Measurements from ENCODE around the gene MPV17L2. TPM values are rescaled to one million over a fixed set of nuclear protein-coding genes. Genes with fewer than 3 reads are reported as not detected.

MPV17L2 gene
- total RNA-seq, 4 donors from 2014 or later = 4.7 to 57.7 (median 29.3) TPM

- no peak overlapping the region for H3K27ac ChIP-seq
- H3K4me3 ChIP-seq (replicated peaks in 1 of 3) = no peak overlapping the region
- DNase-seq = no peak
- intact Hi-C loops (cut with DNase I) = loop anchor here (5.0 kb wide), 1 partner anchor 41 kb away; no protein-coding TSS in a partner anchor
- H3K9me3 ChIP-seq = no peaks in the 10 kb centered on the region
- H3K27me3 ChIP-seq = no peaks in the 10 kb centered on the region
- no peaks in the 10 kb centered on the region for H3K4me1 ChIP-seq
- TF ChIP-seq POLR2A (IDR thresholded peaks at IDR 0.05) (no peak), CTCF (IDR thresholded peaks at IDR 0.05) (no peak)
- no peaks in the 10 kb centered on the region for H3K36me3 ChIP-seq
- 83 to 89% methylated on average over 14 of the region's 14 CpGs for WGBS, 2 donors
These were observed 18.7 kb downstream of the MPV17L2 start for GRCh38 chr19:18211683-18212082.

GRCh38 chr19:18214779-18215433, 21.9 kb downstream of the MPV17L2 start:
- no peak for TF ChIP-seq CTCF (IDR thresholded peaks at IDR 0.05)
- TF ChIP-seq POLR2A (IDR thresholded peaks at IDR 0.05) = no peak
- 65 to 68% methylated on average over 7 of the region's 7 CpGs for WGBS, 2 donors

GRCh38 chr19:18216789-18217188, 23.8 kb downstream of the MPV17L2 start:
- DNase-seq = no peak
- TF ChIP-seq CTCF (IDR thresholded peaks at IDR 0.05) (no peak), POLR2A (IDR thresholded peaks at IDR 0.05) (no peak)
- Histone ChIP-seq H3K27ac (no peak overlapping the region), H3K4me1 (peaks cover 0 to 9% of the 10 kb centered on the region in 2 donors), H3K9me3 (no peaks in the 10 kb centered on the region), H3K27me3 (no peaks in the 10 kb centered on the region), H3K4me3 (replicated peaks in 1 of 3) (no peak overlapping the region), H3K36me3 (no peaks in the 10 kb centered on the region)
- intact Hi-C loops (cut with DNase I) = no loop called here
- WGBS, 2 donors = 91 to 93% methylated on average over 8 of the region's 8 CpGs

More at GRCh38 chr19:18214779-18215433, 21.9 kb downstream of the MPV17L2 start:
- H3K27ac ChIP-seq = no peak overlapping the region
- intact Hi-C loops (cut with DNase I) = loop anchor here (5.0 kb wide), 1 partner anchor 37 kb away; no protein-coding TSS in a partner anchor
- no peaks in the 10 kb centered on the region for H3K9me3 ChIP-seq
- H3K36me3 ChIP-seq = no peaks in the 10 kb centered on the region
- H3K4me1 ChIP-seq = no peaks in the 10 kb centered on the region
- no peaks in the 10 kb centered on the region for H3K27me3 ChIP-seq
- DNase-seq = no peak
- no peak overlapping the region for H3K4me3 ChIP-seq (replicated peaks in 1 of 3)

- no peak for TF ChIP-seq POLR2A (IDR thresholded peaks at IDR 0.05)
- no peak for TF ChIP-seq CTCF (IDR thresholded peaks at IDR 0.05)
- WGBS, 2 donors = 88 to 89% methylated on average over 6 to 10 of the region's 17 CpGs
- Histone ChIP-seq H3K4me1 (peaks cover 0 to 9% of the 10 kb centered on the region in 2 donors), H3K27me3 (no peaks in the 10 kb centered on the region), H3K9me3 (no peaks in the 10 kb centered on the region), H3K27ac (no peak overlapping the region), H3K4me3 (replicated peaks in 1 of 3) (no peak overlapping the region), H3K36me3 (no peaks in the 10 kb centered on the region)
- DNase-seq = no peak
- intact Hi-C loops (cut with DNase I) = no loop called here
These were observed 25.1 kb downstream of the MPV17L2 start for GRCh38 chr19:18218159-18218558.

- H3K4me3 ChIP-seq (replicated peaks in 1 of 3) = no peak overlapping the region
- H3K27me3 ChIP-seq = no peaks in the 10 kb centered on the region
- H3K9me3 ChIP-seq = no peaks in the 10 kb centered on the region
- DNase-seq = no peak
- intact Hi-C loops (cut with DNase I) = no loop called here
- TF ChIP-seq POLR2A (IDR thresholded peaks at IDR 0.05) = no peak
- TF ChIP-seq CTCF (IDR thresholded peaks at IDR 0.05) = no peak
- H3K36me3 ChIP-seq = no peaks in the 10 kb centered on the region
- WGBS, 2 donors = 87 to 89% methylated on average over 3 of the region's 3 CpGs
- no peak overlapping the region for H3K27ac ChIP-seq
- H3K4me1 ChIP-seq = peaks cover 0 to 9% of the 10 kb centered on the region in 2 donors
These were observed 25.6 kb downstream of the MPV17L2 start for GRCh38 chr19:18218600-18218999.

Measured in thyroid gland (tissue), 4 donors.